H9 (cell line): ENCODE measurements around the gene FGF21. TPM values are rescaled to one million over a fixed set of nuclear protein-coding genes. Genes with fewer than 3 reads are reported as not detected.

Experiments
- DNase-seq: peaks from one replicate; pipeline ENCODE4 v3.0.0-alpha.2; 2017
- H2AFZ ChIP-seq: one replicate; pipeline ENCODE4 v1.6.1; 2013; ENCODE audit warnings: mild to moderate bottlenecking, low read length, control low read depth, moderate library complexity
- H2AK5ac ChIP-seq: 2 replicates; pipeline ENCODE4 v1.6.1; 2013; ENCODE audit warnings: low read length, control low read depth, mixed read lengths; ENCODE audit not compliant: insufficient read length
- H2BK120ac ChIP-seq: one replicate; pipeline ENCODE4 v1.6.1; 2013; ENCODE audit warnings: low read depth, mild to moderate bottlenecking, low read length, control low read depth, inconsistent platforms; ENCODE audit not compliant: poor library complexity, severe bottlenecking
- H2BK12ac ChIP-seq: 2 replicates; pipeline ENCODE4 v1.6.1; 2013; ENCODE audit warnings: low read length, control low read depth, mixed read lengths, low read depth; ENCODE audit not compliant: insufficient read length
- H2BK15ac ChIP-seq: 2 replicates; pipeline ENCODE4 v1.6.1; 2013; ENCODE audit warnings: low read depth, low read length, control low read depth
- H2BK20ac ChIP-seq: one replicate; pipeline ENCODE4 v1.6.1; 2013; ENCODE audit warnings: low read depth, mild to moderate bottlenecking, low read length, control low read depth, inconsistent platforms; ENCODE audit not compliant: poor library complexity, severe bottlenecking
- H2BK5ac ChIP-seq: 2 replicates; pipeline ENCODE4 v1.6.1; 2013; ENCODE audit warnings: low read length, control low read depth, mixed read lengths; ENCODE audit not compliant: insufficient read length
- H3K14ac ChIP-seq: 2 replicates; pipeline ENCODE4 v1.6.1; 2013; ENCODE audit warnings: low read length, control low read depth; ENCODE audit not compliant: insufficient read depth
- H3K18ac ChIP-seq: 2 replicates; pipeline ENCODE4 v1.6.1; 2013; ENCODE audit warnings: low read depth, mild to moderate bottlenecking, mixed read lengths, low read length, control low read depth; ENCODE audit not compliant: insufficient read length
- H3K23ac ChIP-seq: 2 replicates; pipeline ENCODE4 v1.6.1; 2013; ENCODE audit warnings: low read length, control low read depth, mixed read lengths, low read depth; ENCODE audit not compliant: insufficient read length
- H3K23me2 ChIP-seq: 2 replicates; pipeline ENCODE4 v1.6.1; 2013; ENCODE audit warnings: low read depth, mild to moderate bottlenecking, mixed read lengths, low read length, control low read depth; ENCODE audit not compliant: insufficient read length, poor library complexity, severe bottlenecking
- H3K27ac ChIP-seq: 2 replicates; pipeline ENCODE4 v1.5.1; 2013; ENCODE audit warnings: low read length, control low read depth, mixed read lengths, low read depth; ENCODE audit not compliant: insufficient read length
- H3K27me3 ChIP-seq: 2 replicates; pipeline ENCODE4 v1.6.1; 2013; ENCODE audit warnings: low read length, control low read depth, inconsistent platforms; ENCODE audit not compliant: insufficient read depth
- H3K4ac ChIP-seq: 2 replicates; pipeline ENCODE4 v1.6.1; 2013; ENCODE audit warnings: low read depth, mild to moderate bottlenecking, control low read depth, inconsistent platforms, low read length, moderate library complexity
- H3K4me1 ChIP-seq: 2 replicates; pipeline ENCODE4 v1.6.1; 2013; ENCODE audit warnings: low read length, control low read depth, inconsistent platforms; ENCODE audit not compliant: insufficient read depth
- H3K4me2 ChIP-seq: 2 replicates; pipeline ENCODE4 v1.6.1; 2013; ENCODE audit warnings: low read length, control low read depth, mixed read lengths; ENCODE audit not compliant: insufficient read length, insufficient read depth
- H3K56ac ChIP-seq: 2 replicates; pipeline ENCODE4 v1.6.1; 2013; ENCODE audit warnings: low read depth, mild to moderate bottlenecking, mixed read lengths, low read length, control low read depth; ENCODE audit not compliant: insufficient read length
- H3K79me1 ChIP-seq: 2 replicates; pipeline ENCODE4 v1.6.1; 2013; ENCODE audit warnings: low read depth, mild to moderate bottlenecking, moderate library complexity, low read length, control low read depth, inconsistent platforms; ENCODE audit not compliant: insufficient read depth, poor library complexity, severe bottlenecking
- H3K79me2 ChIP-seq: 2 replicates; pipeline ENCODE4 v1.6.1; 2013; ENCODE audit warnings: low read length, control low read depth, inconsistent platforms; ENCODE audit not compliant: insufficient read depth
- H3K9ac ChIP-seq: 2 replicates; pipeline ENCODE4 v1.6.1; 2013; ENCODE audit warnings: low read length, control low read depth, mixed read lengths; ENCODE audit not compliant: insufficient read length; ENCODE audit errors: extremely low read depth
- H3K9me3 ChIP-seq: one replicate; pipeline ENCODE4 v1.6.1; 2013; ENCODE audit warnings: low read depth, low read length, inconsistent platforms; ENCODE audit not compliant: control insufficient read depth
- H3T11ph ChIP-seq: one replicate; pipeline ENCODE4 v1.6.1; 2013; ENCODE audit warnings: mild to moderate bottlenecking, low read length, control low read depth, inconsistent platforms
- H4K20me1 ChIP-seq: one replicate; pipeline ENCODE4 v1.6.1; 2013; ENCODE audit not compliant: control insufficient read depth, insufficient read length, insufficient read depth
- H4K5ac ChIP-seq: 2 replicates; pipeline ENCODE4 v1.6.1; 2013; ENCODE audit warnings: low read depth, mild to moderate bottlenecking, mixed read lengths, low read length, control low read depth; ENCODE audit not compliant: insufficient read length
- H4K8ac ChIP-seq: replicated peaks from 2 replicates; pipeline ENCODE4 v1.6.1; 2013; ENCODE audit warnings: low read length, control low read depth, mixed read lengths, low read depth; ENCODE audit not compliant: insufficient read length
- H4K91ac ChIP-seq: 2 replicates; pipeline ENCODE4 v1.6.1; 2013; ENCODE audit warnings: low read depth, mild to moderate bottlenecking, moderate library complexity, mixed read lengths, low read length, control low read depth; ENCODE audit not compliant: insufficient read length
- H3K27ac Mint-ChIP-seq, 3 experiments: 2 replicates in 2 of 3; 3 replicates in 1 of 3; pipeline ENCODE4 v1.8.0; 2020 to 2021; ENCODE audit warnings: mixed read lengths in 3 of 3, mild to moderate bottlenecking in 1 of 3, moderate library complexity in 1 of 3
- H3K27me3 Mint-ChIP-seq: 2 replicates; pipeline ENCODE4 v1.8.0; 2021; ENCODE audit warnings: low read depth, mild to moderate bottlenecking, moderate library complexity, mixed read lengths
- H3K36me3 Mint-ChIP-seq, 3 experiments: 2 replicates in 2 of 3; 3 replicates in 1 of 3; pipeline ENCODE4 v1.8.0; 2020 to 2021; ENCODE audit warnings: low read depth in 3 of 3, mixed read lengths in 3 of 3; ENCODE audit not compliant: insufficient read depth in 1 of 3
- H3K4me1 Mint-ChIP-seq, 2 experiments: 2 replicates each; pipeline ENCODE4 v1.8.0; 2020; ENCODE audit warnings: mixed read lengths in 2 of 2
- H3K4me3 Mint-ChIP-seq, 2 experiments: 2 replicates in 1 of 2; 3 replicates in 1 of 2; pipeline ENCODE4 v1.8.0; 2020 to 2021; ENCODE audit warnings: mild to moderate bottlenecking in 2 of 2, mixed read lengths in 2 of 2, moderate library complexity in 1 of 2
- H3K9me3 Mint-ChIP-seq, 2 experiments: 2 replicates in 1 of 2; 3 replicates in 1 of 2; pipeline ENCODE4 v1.8.0; 2020; ENCODE audit warnings: mild to moderate bottlenecking in 2 of 2, mixed read lengths in 2 of 2, moderate library complexity in 1 of 2
- WGBS: extraction: QIAGEN DNeasy Blood & Tissue Kit; methylation state at CpG from one replicate; pipeline ENCODE4 v1.1.7; 2013; ENCODE audit warnings: missing lambda C conversion rate, low lambda C conversion rate, mixed read lengths; ENCODE audit not compliant: insufficient read length; ENCODE audit errors: extremely low coverage; 5-methylcytosine and 5-hydroxymethylcytosine counted together
- total RNA-seq: library from RNA; stranded (reverse); gene quantifications from 2 replicates; pipeline ENCODE4 v1.2.1, GENCODE V29; 2021
- TF ChIP-seq, protein P1 (sequence below): fragments of 200-600 bp; sonication (generic); conservative IDR thresholded peaks from 3 replicates; pipeline ENCODE4 v1.8.0; 2021; ENCODE audit warnings: antibody characterized with exemption, mild to moderate bottlenecking

The FGF21 gene
- total RNA-seq, 1 experiment from 2014 or later, result 0.90 TPM

DNA sequence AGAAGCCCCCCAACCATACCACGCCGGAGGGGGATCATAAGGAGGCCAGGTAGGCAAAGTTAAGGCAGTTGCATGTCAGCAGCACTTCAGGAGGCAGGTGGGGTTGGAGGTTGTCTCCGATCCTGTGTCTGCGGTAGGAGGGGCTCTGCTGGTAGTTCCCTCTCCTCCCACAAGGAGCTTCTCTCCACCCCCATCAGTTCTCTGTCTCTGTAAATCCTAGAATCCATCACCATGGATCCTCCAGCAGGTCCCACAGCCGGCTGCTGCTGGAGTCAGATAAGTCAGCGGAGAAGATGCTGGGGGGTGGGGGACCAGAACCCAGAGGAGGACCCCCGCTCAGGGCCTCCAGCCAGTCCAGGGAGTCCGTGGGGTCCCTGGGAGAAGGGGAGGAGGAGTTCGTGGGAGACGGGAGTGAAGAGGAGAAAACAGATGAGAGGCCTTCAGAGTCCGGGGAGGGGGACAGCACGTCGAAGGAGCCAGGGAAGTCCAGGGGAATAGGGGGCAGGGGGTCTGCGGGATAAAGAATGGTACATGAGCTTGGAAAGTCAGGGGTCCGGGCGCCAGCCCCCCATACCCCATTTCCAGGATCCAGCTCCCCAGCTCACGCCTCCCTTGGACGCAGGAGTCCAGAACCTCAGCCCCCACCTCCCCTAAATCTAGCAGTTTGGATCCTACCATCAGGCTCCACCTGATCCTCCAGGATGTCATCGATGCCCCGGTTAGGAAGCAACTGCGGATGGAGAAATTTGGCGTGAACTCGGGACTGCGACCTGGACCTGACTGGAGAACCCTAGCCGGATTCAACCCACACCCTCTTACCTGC is 42.1 kb upstream of the FGF21 start:
- no peak overlapping the region for H4K91ac ChIP-seq
- Mint-ChIP-seq H3K27me3 (peaks cover 4% of the 10 kb centered on the region), H3K4me1 (peaks cover 26 to 39% of the 10 kb centered on the region in 2 experiments), H3K27ac (peak overlapping the region in 1 of 3 experiments; percentile 42; a peak in 2 of 7 replicates), H3K36me3 (peaks cover 8 to 11% (median 8%) of the 10 kb centered on the region in 3 experiments; a peak in 6 of 7 replicates), H3K9me3 (peaks cover 5 to 6% of the 10 kb centered on the region in 2 experiments; a peak in 4 of 5 replicates), H3K4me3 (peak overlapping the region; percentile 79 to 95)
- TF ChIP-seq, protein P1, sequence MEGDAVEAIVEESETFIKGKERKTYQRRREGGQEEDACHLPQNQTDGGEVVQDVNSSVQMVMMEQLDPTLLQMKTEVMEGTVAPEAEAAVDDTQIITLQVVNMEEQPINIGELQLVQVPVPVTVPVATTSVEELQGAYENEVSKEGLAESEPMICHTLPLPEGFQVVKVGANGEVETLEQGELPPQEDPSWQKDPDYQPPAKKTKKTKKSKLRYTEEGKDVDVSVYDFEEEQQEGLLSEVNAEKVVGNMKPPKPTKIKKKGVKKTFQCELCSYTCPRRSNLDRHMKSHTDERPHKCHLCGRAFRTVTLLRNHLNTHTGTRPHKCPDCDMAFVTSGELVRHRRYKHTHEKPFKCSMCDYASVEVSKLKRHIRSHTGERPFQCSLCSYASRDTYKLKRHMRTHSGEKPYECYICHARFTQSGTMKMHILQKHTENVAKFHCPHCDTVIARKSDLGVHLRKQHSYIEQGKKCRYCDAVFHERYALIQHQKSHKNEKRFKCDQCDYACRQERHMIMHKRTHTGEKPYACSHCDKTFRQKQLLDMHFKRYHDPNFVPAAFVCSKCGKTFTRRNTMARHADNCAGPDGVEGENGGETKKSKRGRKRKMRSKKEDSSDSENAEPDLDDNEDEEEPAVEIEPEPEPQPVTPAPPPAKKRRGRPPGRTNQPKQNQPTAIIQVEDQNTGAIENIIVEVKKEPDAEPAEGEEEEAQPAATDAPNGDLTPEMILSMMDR, result peak; percentile 50
- H2AK5ac ChIP-seq, result no peak overlapping the region
- no peak overlapping the region for H2BK120ac ChIP-seq
- no peak overlapping the region for H3K23ac ChIP-seq
- H2BK20ac ChIP-seq, result no peak overlapping the region
- H3K79me2 ChIP-seq, result no peaks in the 10 kb centered on the region
- H3K14ac ChIP-seq, result no peak overlapping the region
- H3K27me3 ChIP-seq, result no peaks in the 10 kb centered on the region
- H3K27ac ChIP-seq, result no peak overlapping the region
- no CpG with 5 or more reads among the region's 25 CpGs for WGBS
- H2BK15ac ChIP-seq, result no peak overlapping the region
- H3K4ac ChIP-seq, result no peak overlapping the region
- no peak overlapping the region for H2BK12ac ChIP-seq
- H3K9ac ChIP-seq, result peak overlapping the region; percentile 16
- H2BK5ac ChIP-seq, result no peak overlapping the region
- peaks cover 8% of the 10 kb centered on the region for H3K23me2 ChIP-seq
- H4K8ac ChIP-seq, result no peak overlapping the region
- no peak overlapping the region for H4K5ac ChIP-seq
- no peak overlapping the region for H3T11ph ChIP-seq
- no peak overlapping the region for H2AFZ ChIP-seq
- peak overlapping the region; percentile 64 for H3K4me2 ChIP-seq
- DNase-seq, result peak; percentile 83
- H3K4me1 ChIP-seq, result no peaks in the 10 kb centered on the region; the same call in 1 of the 2 replicates
- H4K20me1 ChIP-seq, result no peaks in the 10 kb centered on the region
- H3K18ac ChIP-seq, result no peak overlapping the region
- H3K9me3 ChIP-seq, result no peaks in the 10 kb centered on the region
- H3K79me1 ChIP-seq, result no peaks in the 10 kb centered on the region
- H3K56ac ChIP-seq, result no peak overlapping the region
